C1 segment of cervical spinal cord (tissue), 14 donors: ENCODE results near the gene AFAP1L1.

Source experiments
- DNase-seq, 14 donors: peaks; one replicate each; lab custom pipeline; 2025; lab: John Stamatoyannopoulos, UW

Gene AFAP1L1

DNA sequence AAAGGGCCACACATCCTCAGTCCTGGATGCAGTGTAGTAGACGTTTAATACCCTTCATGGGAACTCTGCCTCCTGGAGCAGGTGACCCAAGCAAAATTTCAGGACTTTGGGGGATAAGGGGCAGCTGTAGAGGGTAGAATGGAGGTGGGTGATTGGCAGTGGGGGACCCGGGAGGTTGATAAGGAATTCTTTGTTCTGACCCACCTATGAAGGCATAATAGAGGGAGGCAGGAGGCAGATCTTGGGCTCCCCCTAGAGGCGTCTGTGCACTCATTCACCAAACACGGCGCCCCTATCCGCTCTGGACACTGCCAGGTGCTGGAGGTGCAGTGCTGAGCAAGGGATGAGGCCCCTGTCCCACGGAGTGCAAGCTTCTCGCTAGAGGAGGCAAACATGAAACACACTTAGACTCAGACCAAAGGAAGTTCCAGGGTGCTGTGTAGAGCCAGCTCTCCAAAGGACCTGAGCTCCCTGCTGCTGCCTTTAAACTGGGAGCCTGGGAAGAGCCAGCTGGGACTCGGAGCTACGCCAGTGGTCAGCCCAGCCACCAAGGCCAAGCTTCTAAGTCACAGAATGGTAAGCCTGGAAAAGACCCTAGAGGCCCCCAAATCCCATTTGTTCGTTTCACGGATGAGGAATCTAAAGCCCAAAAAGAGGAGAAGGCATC is 99.8 kb downstream of the AFAP1L1 start:
- peak in 7 of 14 donors; percentile 7 to 34 (median 24) for DNase-seq

- no peak for DNase-seq
Measured at GRCh38 chr5:149372076-149372795, 100.6 kb downstream of the AFAP1L1 start.

DNA sequence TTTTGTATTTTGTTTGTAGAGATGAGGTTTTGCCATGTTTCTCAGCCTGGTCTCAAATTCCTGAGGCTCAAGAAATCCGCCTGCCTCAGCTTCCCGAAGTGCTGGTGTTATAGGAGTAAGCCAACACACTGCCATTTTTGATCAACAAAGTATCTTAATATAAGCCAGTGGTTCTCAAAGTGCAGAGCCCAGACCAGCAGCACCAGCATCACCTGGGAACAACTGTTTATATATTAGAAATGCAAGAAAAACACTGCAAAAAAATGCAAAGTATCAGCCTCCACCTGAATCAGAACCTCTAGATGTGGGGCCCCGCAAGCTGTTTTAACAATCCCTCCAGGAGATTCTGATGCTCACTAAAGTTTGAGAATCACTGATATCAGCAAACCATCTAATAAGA is 101.3 kb downstream of the AFAP1L1 start:
- no peak for DNase-seq

DNA sequence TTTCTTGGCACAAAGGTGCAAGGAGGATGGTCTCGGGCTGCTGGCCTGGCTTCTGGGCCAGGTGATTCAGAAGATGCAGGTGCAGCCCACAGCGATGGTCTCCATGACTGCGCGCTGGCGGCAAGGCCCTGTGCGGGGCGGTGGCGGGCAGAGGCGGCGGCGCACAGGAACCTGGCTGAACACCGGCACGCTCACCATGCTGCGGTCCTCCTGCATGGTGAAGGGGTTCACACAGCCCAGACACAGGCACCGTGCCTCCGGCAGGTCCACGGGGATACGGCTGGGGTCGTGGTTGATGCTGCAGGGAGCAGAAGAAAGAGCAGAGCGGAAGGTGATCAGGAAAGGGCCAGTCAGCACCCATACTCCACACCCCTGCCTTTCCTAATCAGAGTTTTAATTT is 102.6 kb downstream of the AFAP1L1 start:
- DNase-seq = no peak

DNA sequence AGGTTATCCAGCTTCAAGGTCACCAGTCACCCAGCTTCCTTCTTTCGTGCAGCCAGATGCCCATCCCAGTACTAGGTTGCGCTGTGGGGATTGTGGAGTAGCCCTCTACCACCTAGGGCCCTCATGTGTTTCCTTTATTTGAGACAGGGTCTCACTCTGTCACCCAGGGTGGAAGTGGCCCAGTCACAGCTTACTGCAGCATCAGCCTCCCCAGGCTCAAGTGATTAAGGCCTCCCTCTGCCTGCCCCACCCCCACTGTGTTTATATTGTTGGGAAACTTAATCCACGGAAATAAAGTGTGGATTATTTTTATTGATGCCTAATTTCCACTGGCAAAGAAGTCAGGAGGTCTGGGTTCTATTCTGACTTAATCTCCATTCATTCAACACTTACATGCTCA is 103.1 kb downstream of the AFAP1L1 start:
- DNase-seq = no peak

DNA sequence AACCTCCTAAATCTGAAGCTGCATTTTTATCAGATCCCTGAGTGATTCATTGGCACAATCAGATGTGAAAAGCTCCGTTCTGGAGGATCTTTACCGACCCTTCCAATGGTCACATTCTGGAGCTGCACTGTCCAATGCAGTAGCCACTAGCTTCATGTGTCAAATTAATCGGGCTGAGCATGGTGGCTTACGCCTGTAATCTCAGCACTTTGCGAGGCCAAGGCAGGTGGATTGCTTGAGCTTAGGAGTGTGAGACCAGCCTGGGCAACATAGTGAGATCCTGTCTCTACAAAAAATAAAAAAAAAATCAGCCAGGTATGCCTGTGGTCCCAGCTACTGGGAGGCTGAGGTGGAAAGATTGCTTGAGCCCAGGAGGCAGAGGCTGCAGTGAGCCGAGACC is 103.8 kb downstream of the AFAP1L1 start:
- no peak for DNase-seq

GRCh38 chr5:149376104-149376503 is 104.4 kb downstream of the AFAP1L1 start:
- DNase-seq = no peak

GRCh38 chr5:149376711-149377447 is 105.2 kb downstream of the AFAP1L1 start:
- DNase-seq = no peak

- no peak for DNase-seq
Measured at GRCh38 chr5:149378241-149378820, 106.7 kb downstream of the AFAP1L1 start.

- no peak for DNase-seq
Measured at GRCh38 chr5:149379177-149379761, 107.6 kb downstream of the AFAP1L1 start, which contains the start of gene IL17B. Gene IL17B (minus strand): TSS chr5:149379292. CDS start chr5:149379225, 67 bp downstream.

- no peak for DNase-seq
Measured at GRCh38 chr5:149379818-149380374, 108.2 kb downstream of the AFAP1L1 start.

- no peak for DNase-seq
Measured at GRCh38 chr5:149380466-149381121, 108.9 kb downstream of the AFAP1L1 start.

DNA sequence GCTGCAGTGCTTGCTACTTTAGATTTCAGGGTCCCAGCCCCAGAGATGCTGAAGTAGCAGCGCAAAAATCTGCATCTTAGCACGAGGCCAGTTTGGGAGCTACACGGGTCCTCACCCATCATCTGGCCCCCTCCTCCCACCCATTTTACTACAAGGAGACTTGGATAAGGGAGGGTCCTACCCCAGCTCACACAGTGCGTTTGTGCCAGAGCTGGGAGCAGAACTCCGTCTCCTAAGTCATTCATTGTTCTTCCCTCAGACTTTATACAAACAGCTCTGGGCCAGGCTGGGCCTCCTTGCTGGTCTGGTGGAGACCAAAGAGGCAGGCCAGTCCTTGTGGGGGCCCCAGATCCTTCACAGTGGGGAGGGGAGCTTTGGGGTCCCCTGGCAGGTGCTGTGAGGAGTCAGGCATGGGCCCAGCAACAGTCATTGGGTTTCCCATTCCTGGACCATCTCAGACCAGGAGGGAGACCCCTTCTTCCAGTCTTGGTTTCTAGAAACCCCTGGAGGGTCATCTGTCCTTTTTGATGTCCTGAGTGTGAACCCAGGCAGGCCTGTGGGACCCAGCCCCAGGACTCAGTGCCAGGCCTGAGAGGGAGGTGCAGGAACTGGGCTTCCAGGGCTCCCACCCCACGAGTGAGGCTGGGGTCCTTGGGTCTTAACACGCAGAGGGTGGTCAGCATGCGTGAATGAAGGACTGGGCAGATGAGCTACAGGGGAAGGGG is 109.8 kb downstream of the AFAP1L1 start:
- no peak for DNase-seq

DNA sequence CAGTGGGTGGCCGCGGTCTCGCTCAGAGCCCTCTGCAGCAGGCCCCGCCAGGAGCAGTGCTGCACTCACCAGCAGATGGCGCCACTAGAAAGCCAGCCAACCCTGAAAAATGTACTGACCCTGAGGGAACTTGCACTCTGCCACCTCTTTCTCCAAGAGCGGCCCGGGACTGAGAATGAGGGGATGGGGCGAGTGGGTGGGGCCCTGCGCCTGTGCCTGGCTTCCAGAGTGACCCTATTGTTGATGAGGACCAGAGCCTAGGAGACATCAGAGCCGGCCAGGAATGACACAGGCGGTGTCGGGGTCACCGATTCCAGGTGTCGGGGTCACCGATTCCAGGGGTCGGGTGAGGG is 110.3 kb downstream of the AFAP1L1 start:
- peak in 7 of 14 donors; percentile 5 to 52 (median 22) for DNase-seq

DNA sequence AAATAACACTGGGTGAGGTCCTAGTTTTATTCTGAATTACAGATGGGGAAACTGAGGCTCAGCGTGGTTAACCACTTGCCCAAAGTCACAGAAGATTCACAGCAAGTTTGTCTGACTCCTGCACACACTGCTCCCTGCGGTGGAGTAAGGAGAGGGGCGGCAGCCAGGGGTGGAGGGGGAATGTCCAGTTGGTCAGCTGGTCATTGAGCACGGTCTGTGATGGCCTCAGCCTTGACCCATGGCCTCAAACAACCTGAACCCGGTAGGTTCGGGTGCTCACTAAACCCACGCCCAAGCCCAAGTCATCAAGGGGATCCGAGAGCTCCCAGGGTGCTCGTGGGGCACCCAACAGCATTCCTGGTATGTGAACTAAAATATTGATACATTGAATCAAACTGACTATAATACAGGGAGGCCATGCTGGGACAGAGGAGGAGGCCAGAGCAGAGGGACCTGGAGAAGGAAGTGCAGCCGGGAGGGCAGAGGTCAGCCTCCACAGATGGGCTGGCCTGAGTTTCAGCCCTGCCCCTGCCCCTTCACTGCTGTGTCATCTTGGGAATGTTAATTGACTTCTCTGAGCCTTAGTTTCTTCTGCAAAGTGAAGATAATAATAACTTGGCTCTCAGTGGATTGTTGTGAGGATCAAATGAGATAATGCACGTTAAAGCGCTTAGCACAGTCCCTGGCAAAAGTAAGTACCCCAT is 111.0 kb downstream of the AFAP1L1 start:
- no peak for DNase-seq

- DNase-seq = no peak
Measured at GRCh38 chr5:149383399-149383798, 111.7 kb downstream of the AFAP1L1 start.

DNA sequence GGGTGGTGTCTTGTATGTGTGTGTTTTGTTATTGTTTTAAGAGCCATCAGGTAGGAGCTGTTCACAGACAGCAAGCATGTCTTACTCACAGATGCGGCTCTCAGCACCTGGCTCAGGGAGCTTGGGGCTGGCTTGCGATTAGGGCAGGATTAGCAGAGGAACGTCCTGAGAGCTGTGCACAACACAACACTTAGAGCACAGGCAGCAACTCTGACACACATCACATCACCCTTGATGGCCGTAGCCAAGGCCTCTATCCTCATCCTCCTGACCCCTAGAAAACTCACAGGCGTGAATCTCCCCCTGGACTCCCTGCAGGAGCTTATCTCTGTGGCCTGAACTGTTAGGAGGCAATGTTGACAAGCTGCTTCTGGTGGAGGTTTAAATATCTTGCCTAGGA is 114.5 kb downstream of the AFAP1L1 start:
- no peak for DNase-seq

GRCh38 chr5:149387081-149387631 is 115.5 kb downstream of the AFAP1L1 start:
- no peak for DNase-seq

DNA sequence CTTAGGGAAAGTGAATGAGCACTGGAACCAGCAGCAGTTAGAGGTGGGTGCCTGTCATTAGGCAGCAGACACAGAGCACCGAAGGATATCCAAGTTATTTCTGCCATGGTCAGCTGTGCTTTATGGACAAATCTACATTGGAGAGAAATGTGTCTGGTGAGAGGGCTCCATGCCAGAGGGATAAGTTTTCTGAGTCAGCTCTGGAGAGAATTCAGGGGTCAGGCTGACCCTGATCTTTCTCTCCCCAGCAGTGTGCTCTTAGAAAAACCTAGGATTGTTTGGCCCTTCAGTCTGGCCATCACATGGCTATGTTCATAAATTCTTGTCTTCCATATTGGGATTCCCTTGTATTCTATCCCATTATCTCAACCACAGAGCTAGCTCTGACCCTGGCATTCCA is 116.3 kb downstream of the AFAP1L1 start:
- no peak for DNase-seq
